RWPE1 (cell line): ENCODE data around the gene KRT32.

Experiments used
- CTCF ChIA-PET: fragments of 350-600 bp; sonication (Branson Sonifier 250); formaldehyde crosslinking; extraction: SDS; loops from one replicate; lab custom pipeline; 2021; lab: Yijun Ruan, JAX
- POLR2A ChIA-PET: fragments of 400-600 bp; formaldehyde crosslinking; extraction: SDS; loops from one replicate; lab custom pipeline; 2020; ENCODE audit warnings: antibody characterized with exemption; ENCODE audit not compliant: low non-redundant PET; lab: Yijun Ruan, JAX
- DNase-seq: peaks from one replicate; pipeline ENCODE4 v3.0.0; 2012; ENCODE audit warnings: low spot score
- H3K27ac ChIP-seq: fragments of 450-650 bp; 2 replicates; pipeline ENCODE4 v1.5.1; 2017
- TF ChIP-seq, protein P1 (sequence below): fragments of 450-650 bp; conservative IDR thresholded peaks from 2 replicates; pipeline ENCODE4 v1.5.1; 2017; ENCODE audit warnings: low read depth, mild to moderate bottlenecking

KRT32 gene

DNA sequence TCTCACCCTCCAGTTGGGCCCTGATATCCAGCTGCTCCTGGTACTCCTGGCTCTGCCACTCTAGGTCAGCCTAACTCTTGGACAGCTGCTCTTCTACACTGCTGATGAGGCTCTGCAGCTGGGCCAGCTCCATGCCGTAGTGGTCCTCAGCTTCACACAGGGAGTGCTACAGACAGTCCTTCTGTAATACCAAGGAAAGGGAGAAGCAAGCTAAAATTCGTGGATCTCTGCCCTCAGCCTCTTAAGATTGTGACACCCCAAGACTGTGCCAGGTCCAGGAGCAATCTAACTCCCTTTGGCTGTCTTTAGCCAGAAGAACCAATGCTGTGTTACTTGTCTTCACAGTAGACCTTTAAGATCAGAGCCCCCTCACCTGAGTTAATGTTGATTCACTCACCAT, 18.7 kb downstream of the KRT32 start:
- TF ChIP-seq, protein P1, sequence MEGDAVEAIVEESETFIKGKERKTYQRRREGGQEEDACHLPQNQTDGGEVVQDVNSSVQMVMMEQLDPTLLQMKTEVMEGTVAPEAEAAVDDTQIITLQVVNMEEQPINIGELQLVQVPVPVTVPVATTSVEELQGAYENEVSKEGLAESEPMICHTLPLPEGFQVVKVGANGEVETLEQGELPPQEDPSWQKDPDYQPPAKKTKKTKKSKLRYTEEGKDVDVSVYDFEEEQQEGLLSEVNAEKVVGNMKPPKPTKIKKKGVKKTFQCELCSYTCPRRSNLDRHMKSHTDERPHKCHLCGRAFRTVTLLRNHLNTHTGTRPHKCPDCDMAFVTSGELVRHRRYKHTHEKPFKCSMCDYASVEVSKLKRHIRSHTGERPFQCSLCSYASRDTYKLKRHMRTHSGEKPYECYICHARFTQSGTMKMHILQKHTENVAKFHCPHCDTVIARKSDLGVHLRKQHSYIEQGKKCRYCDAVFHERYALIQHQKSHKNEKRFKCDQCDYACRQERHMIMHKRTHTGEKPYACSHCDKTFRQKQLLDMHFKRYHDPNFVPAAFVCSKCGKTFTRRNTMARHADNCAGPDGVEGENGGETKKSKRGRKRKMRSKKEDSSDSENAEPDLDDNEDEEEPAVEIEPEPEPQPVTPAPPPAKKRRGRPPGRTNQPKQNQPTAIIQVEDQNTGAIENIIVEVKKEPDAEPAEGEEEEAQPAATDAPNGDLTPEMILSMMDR: no peak
- DNase-seq: no peak
- ChIA-PET POLR2A (no interaction called here), CTCF (no interaction called here)
- no peak overlapping the region for H3K27ac ChIP-seq

DNA sequence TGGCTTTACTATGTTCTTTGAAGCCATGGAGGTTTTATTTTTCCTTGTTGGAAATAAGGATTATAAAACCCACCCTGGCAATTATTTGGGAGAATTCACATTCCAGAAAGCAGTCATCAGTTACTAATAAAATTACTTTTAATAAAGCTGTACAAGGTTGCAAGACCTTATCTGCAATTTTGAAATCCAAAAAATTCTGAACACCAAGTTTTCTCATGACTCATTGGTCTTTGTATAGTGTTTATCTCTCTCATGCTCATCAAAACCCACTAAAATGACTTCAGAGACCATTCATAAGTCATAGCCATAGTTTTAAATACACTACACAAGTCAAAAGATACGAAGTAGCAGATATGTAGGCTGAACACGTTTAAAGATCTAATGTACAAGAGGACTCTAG, 20.4 kb downstream of the KRT32 start:
- no peak for DNase-seq
- CTCF ChIA-PET: no interaction called here
- TF ChIP-seq, protein P1: no peak
- no peak overlapping the region for H3K27ac ChIP-seq
- POLR2A ChIA-PET: no interaction called here

- no peak overlapping the region for H3K27ac ChIP-seq
- CTCF ChIA-PET: no interaction called here
- POLR2A ChIA-PET: no interaction called here
- TF ChIP-seq, protein P1: no peak
- no peak for DNase-seq
Observed at GRCh38 chr17:41444640-41445039, 22.5 kb downstream of the KRT32 start.

DNA sequence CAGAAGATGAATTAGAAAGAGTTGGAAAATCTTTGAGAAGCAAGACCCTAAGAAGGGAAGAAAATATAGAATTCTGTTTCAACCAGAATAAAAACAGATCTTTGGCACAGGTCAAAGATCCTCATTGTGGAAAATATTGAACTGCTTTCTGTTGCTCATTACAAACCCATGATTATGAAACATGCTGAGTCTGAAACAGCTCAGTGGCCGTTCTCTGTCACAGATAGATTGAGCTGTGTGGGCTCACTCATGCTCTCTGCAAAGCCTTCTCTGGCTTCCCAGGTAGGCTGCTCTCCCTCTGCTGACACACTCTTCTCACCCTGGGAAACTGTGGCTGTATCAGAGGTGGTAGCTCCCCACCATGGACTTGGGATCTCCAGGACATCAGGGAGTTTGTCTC, 23.0 kb downstream of the KRT32 start:
- CTCF ChIA-PET: no interaction called here
- no peak for DNase-seq
- H3K27ac ChIP-seq: no peak overlapping the region
- POLR2A ChIA-PET: no interaction called here
- TF ChIP-seq, protein P1: no peak

- ChIA-PET CTCF (no interaction called here), POLR2A (no interaction called here)
- TF ChIP-seq, protein P1: no peak
- no peak for DNase-seq
- H3K27ac ChIP-seq: no peak overlapping the region
Observed at GRCh38 chr17:41442739-41443138, 24.4 kb downstream of the KRT32 start.

DNA sequence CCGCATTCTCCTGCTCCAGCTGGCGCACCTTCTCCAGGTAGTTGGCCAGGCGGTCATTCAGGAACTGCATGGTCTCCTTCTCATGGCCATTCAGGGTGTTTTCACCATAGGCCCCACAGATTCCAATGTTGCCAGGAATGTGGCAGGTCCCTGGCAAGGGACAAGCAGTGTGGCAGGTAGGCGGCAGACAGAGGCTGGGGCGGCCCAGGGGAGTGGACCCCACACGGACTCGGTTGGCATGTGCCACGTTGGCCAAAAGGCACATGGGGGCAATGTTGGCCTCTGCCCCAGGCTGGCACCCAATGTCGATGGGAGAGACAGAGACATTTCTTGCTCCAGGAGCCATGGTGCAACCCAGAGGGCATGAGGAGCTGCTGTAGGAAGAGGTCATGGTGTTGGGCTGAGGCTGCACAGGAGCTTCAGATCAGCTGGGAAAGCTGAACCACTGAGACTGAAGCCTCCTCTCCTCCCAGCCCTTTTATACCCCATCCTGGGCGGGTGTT, 26.6 kb downstream of the KRT32 start, which contains the start of gene KRT38:
TSS of gene KRT38 (minus strand) at position 453 of the 503 bp plus-strand sequence. CDS start at position 391, 62 bp downstream.
- POLR2A ChIA-PET: no interaction called here

More for the DNA sequence above, 26.6 kb downstream of the KRT32 start, which contains the start of gene KRT38:
- H3K27ac ChIP-seq: no peak within 1 kb of the TSS
- CTCF ChIA-PET: interaction anchor here (1.0 kb wide), 1 partner anchor 12 kb away, joined by 3 read pairs; no protein-coding TSS in a partner anchor
- TF ChIP-seq, protein P1: no peak
- no peak for DNase-seq
